Left renal cortex interstitium (tissue), 4 donors: ENCODE measurements around the gene CFAP69. TPM values are rescaled to one million over a fixed set of nuclear protein-coding genes. Genes with fewer than 3 reads are reported as not detected.
"Not testable (repeated sequence)": the region's sequence is repeated elsewhere in the genome, so short reads cannot be mapped to it uniquely, and the experiment has no call there.

Experiments used
- DNase-seq, 4 donors: peaks; one replicate each; pipeline ENCODE4 v3.0.0-alpha.2; 2013; ENCODE audit warnings: low read depth in 4 of 4, low spot score in 2 of 4, missing footprints in 1 of 4
- polyA plus RNA-seq, 4 donors: library from polyadenylated mRNA; unstranded; fragments of 120-200 nt; gene quantifications; one replicate each; pipeline ENCODE4 v1.2.1, GENCODE V29; 2013; ENCODE audit not compliant: insufficient read length in 4 of 4

Gene CFAP69
- polyA plus RNA-seq, 4 donors, result 12.3 to 21.2 (median 15.3) TPM

GRCh38 chr7:90334193-90334843, 89.3 kb downstream of the CFAP69 start:
- no peak for DNase-seq

DNA sequence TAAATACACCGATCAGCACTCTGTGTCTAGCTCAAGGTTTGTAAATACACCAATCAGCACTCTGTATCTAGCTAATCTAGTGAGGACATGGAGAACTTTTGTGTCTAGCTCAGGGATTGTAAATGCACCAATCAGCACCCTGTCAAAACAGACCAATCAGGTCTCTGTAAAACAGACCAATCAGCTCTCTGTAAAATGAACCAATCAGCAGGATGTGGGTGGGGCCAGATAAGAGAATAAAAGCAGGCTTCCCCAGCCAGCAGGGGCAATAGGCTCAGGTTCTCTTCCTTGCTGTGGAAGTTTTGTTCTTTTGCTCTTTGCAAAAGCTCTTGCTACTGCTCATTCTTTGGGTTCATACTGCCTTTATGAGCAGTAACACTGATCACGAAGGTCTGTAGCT, 90.0 kb downstream of the CFAP69 start:
- not testable (repeated sequence) for DNase-seq

DNA sequence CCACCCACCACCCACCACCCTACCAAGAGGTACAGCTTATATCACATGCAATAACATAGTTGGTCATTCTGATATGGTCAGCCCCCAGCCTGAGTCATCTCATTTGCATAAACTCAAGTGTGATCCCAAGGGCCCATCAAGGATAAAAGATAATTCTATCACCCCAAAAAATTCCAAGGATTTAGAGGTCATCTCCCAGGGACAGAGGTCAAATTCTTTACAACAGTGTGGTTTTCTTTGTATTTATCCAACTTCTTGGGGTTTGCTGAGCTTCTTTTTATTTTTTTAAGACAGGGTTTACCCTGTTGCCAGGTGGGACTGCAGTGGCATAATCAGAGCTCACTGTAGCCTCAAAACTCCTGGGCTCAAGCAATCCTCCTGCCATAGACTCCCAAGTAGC, 92.1 kb downstream of the CFAP69 start:
- no peak for DNase-seq

DNA sequence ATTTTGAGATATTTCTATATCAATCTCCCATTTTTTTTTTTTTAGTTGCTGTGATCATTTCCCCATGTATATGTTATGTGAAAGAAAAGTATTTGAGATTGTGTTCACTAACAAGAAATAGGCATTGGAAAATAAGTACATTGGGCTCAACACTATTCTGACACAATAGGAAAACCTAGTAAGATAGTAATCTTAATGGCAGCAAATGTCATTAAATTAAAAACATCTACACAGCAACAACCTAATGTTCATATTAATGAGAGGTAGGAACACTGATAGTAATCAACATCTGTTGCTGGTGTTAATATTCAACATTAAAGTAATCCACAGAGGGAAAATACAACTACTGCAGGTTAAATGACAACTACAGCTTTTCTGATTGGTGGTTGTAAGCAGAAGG, 100.0 kb downstream of the CFAP69 start:
- DNase-seq, result no peak

GRCh38 chr7:90345595-90346335, 100.8 kb downstream of the CFAP69 start:
- peak in 3 of 4 donors; percentile 21 to 87 (median 52) for DNase-seq

GRCh38 chr7:90346336-90347125, 101.6 kb downstream of the CFAP69 start, which contains the start of gene GTPBP10:
Gene GTPBP10 (plus strand): TSS chr7:90346716. CDS start chr7:90346742, 26 bp downstream.
- peak; percentile 88 to 92 (median 92) for DNase-seq

- DNase-seq, result no peak
Measured at GRCh38 chr7:90347759-90348158, 102.8 kb downstream of the CFAP69 start.

DNA sequence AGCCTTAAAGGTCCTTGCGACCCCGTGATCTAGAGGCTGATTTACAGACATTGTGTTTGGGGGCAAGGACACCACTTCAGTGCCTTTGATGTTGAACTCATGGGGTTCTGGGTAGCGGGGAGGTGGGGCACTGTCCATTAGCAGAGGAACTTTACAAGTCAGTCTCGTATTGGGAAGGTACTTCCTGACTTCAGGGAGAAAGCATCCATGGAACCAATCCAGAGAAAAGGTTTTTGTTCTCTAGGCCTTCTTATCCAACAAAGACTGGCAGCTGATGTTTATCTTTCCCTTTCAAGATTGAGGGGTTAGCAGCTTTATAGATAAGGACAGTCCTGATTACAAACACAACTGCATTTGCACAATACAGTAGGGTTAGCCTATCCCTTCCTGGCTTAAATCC, 104.3 kb downstream of the CFAP69 start:
- no peak for DNase-seq

GRCh38 chr7:90350032-90350431, 105.1 kb downstream of the CFAP69 start:
- not testable (repeated sequence) for DNase-seq

GRCh38 chr7:90351987-90352386, 107.0 kb downstream of the CFAP69 start:
- DNase-seq, result no peak

Other genes starting within 250 kb of the CFAP69 start
- 10 to 100 TPM in 3 of 4 donors, 1 to 10 TPM in 1; 9.0 to 15.3 (median 11.4) TPM for gene STEAP1, start 90.7 kb upstream of the CFAP69 start, polyA plus RNA-seq
- gene STEAP2, start 33.4 kb upstream of the CFAP69 start, polyA plus RNA-seq, result 10 to 100 TPM in 3 of 4 donors, 1 to 10 TPM in 1; 8.1 to 18.3 (median 12.7) TPM
- gene FAM237B, start 76.1 kb downstream of the CFAP69 start, polyA plus RNA-seq, result under 1 TPM; 0.23 to 0.88 (median 0.45) TPM
- 10 to 100 TPM; 21.5 to 29.2 (median 25.1) TPM for gene GTPBP10, start 101.5 kb downstream of the CFAP69 start, polyA plus RNA-seq
- gene CLDN12, start 158.3 kb downstream of the CFAP69 start, polyA plus RNA-seq, result 10 to 100 TPM; 42.7 to 62.8 (median 49.5) TPM
- not detected for gene PTTG1IP2, start 224.5 kb downstream of the CFAP69 start, polyA plus RNA-seq